OCI-LY7 (cell line): Measurements from ENCODE around the gene SLC25A26. TPM values are rescaled to one million over a fixed set of nuclear protein-coding genes. Genes with fewer than 3 reads are reported as not detected.
"Not testable (repeated sequence)": the region's sequence is repeated elsewhere in the genome, so short reads cannot be mapped to it uniquely, and the experiment has no call there.

Experiments used
- BruUV-seq: library from RNA; stranded (reverse); fragments of 400-500 nt; replicated peaks from 2 replicates; lab custom pipeline; 2021; lab: Mats Ljungman, UMichigan
- CTCF ChIA-PET: fragments of 300-600 bp; sonication (Branson Sonifier 250); formaldehyde crosslinking; loops from one replicate; lab custom pipeline; 2022; ENCODE audit warnings: antibody characterized with exemption; ENCODE audit not compliant: unreplicated experiment; lab: Charles Lee
- POLR2A ChIA-PET: fragments of 300-600 bp; sonication (Branson Sonifier 250); formaldehyde crosslinking; loops from one replicate; lab custom pipeline; 2022; ENCODE audit warnings: antibody characterized with exemption; lab: Charles Lee
- DNase-seq: peaks from one replicate; pipeline ENCODE4 v3.0.0-alpha.2; 2015; ENCODE audit warnings: low spot score
- H2AFZ ChIP-seq: fragments of 200-600 bp; sonication (generic), shearing (Covaris generic); 2 replicates; pipeline ENCODE4 v1.6.1; 2014; ENCODE audit warnings: mild to moderate bottlenecking, antibody characterized with exemption, low read length, moderate library complexity
- H3K27ac ChIP-seq: fragments of 200-600 bp; sonication (generic); 2 replicates; pipeline ENCODE4 v1.5.1; 2014; ENCODE audit warnings: mixed run types, low read depth, mild to moderate bottlenecking, moderate library complexity, low read length, inconsistent platforms; ENCODE audit not compliant: poor library complexity, severe bottlenecking
- H3K36me3 ChIP-seq: fragments of 200-600 bp; sonication (generic); 2 replicates; pipeline ENCODE4 v1.6.1; 2014; ENCODE audit warnings: mild to moderate bottlenecking, antibody characterized with exemption, low read length, moderate library complexity, mixed read lengths; ENCODE audit not compliant: insufficient read depth
- H3K4me1 ChIP-seq: fragments of 200-600 bp; sonication (generic); 2 replicates; pipeline ENCODE4 v1.5.1; 2014; ENCODE audit warnings: mild to moderate bottlenecking, low read length; ENCODE audit not compliant: insufficient read depth, poor library complexity, severe bottlenecking
- H3K4me2 ChIP-seq: fragments of 200-600 bp; sonication (generic); 2 replicates; pipeline ENCODE4 v1.6.1; 2014; ENCODE audit warnings: mild to moderate bottlenecking, low read length
- H3K4me3 ChIP-seq: fragments of 200-600 bp; sonication (generic); 2 replicates; pipeline ENCODE4 v1.5.1; 2014; ENCODE audit warnings: mild to moderate bottlenecking, low read depth, low read length; ENCODE audit not compliant: poor library complexity, severe bottlenecking
- H3K79me2 ChIP-seq: fragments of 200-600 bp; sonication (generic); 2 replicates; pipeline ENCODE4 v1.6.1; 2016; ENCODE audit warnings: low read depth, mild to moderate bottlenecking, low read length, moderate library complexity, mixed read lengths; ENCODE audit not compliant: insufficient read depth
- H3K9me2 ChIP-seq: fragments of 200-600 bp; sonication (generic); 2 replicates; pipeline ENCODE4 v1.6.1; 2016; ENCODE audit warnings: mild to moderate bottlenecking, low read length, mixed read lengths; ENCODE audit not compliant: insufficient read depth
- H3K9me3 ChIP-seq: fragments of 200-600 bp; sonication (generic); 2 replicates; pipeline ENCODE4 v1.6.1; 2014; ENCODE audit warnings: mild to moderate bottlenecking, mixed run types, low read length, mixed read lengths
- H4K20me1 ChIP-seq: fragments of 200-600 bp; sonication (generic); 2 replicates; pipeline ENCODE4 v1.6.1; 2014; ENCODE audit warnings: mild to moderate bottlenecking, antibody characterized with exemption, low read length, moderate library complexity, mixed read lengths; ENCODE audit not compliant: insufficient read depth
- CTCF ChIP-seq: fragments of 200-600 bp; sonication (generic); conservative IDR thresholded peaks from 2 replicates; pipeline ENCODE4 v1.5.1; 2014; ENCODE audit warnings: mild to moderate bottlenecking, antibody characterized with exemption, low read length, moderate library complexity, mixed read lengths
- EZH2phosphoT487 ChIP-seq: fragments of 200-600 bp; sonication (generic); IDR thresholded peaks from 2 replicates; pipeline ENCODE4 v1.6.1; 2018; ENCODE audit warnings: low read depth, borderline replicate concordance, mild to moderate bottlenecking, mixed run types, antibody characterized with exemption, low read length, moderate library complexity, mixed read lengths
- intact Hi-C: fragments of 100-400 bp; cut with micrococcal nuclease; formaldehyde crosslinking; loops from one replicate; pipeline ENCODE4 v1.10.0; 2022; ENCODE audit not compliant: unreplicated experiment
- total RNA-seq, 2 experiments: library from RNA; depleted of rRNA in 1 of 2; stranded (reverse); fragments of >200 nt in 1 of 2; shearing (Covaris generic) in 1 of 2; gene quantifications; 2 replicates each; pipeline ENCODE4 v1.2.3, GENCODE V29; 2014 to 2022

Gene SLC25A26
- total RNA-seq, 2 experiments from 2014 or later, result 9.8 to 14.2 TPM

GRCh38 chr3:66304293-66304692 is 83.5 kb downstream of the SLC25A26 start:
- no peak overlapping the region for H2AFZ ChIP-seq
- H3K27ac ChIP-seq, result no peak overlapping the region
- TF ChIP-seq CTCF (no peak), EZH2phosphoT487 (no peak)
- no TSS peak for BruUV-seq
- H3K79me2 ChIP-seq, result no peaks in the 10 kb centered on the region
- intact Hi-C loops, result no loop called here
- H3K4me3 ChIP-seq, result no peak overlapping the region
- H3K9me2 ChIP-seq, result no peaks in the 10 kb centered on the region
- H3K4me2 ChIP-seq, result no peak overlapping the region
- peaks cover 13% of the 10 kb centered on the region for H3K4me1 ChIP-seq
- H4K20me1 ChIP-seq, result no peaks in the 10 kb centered on the region
- H3K9me3 ChIP-seq, result no peaks in the 10 kb centered on the region
- no peak for DNase-seq
- ChIA-PET CTCF (no interaction called here), POLR2A (no interaction called here)
- no peaks in the 10 kb centered on the region for H3K36me3 ChIP-seq

GRCh38 chr3:66306086-66306485 is 85.3 kb downstream of the SLC25A26 start:
- CTCF ChIA-PET, POLR2A ChIA-PET, intact Hi-C loops, H4K20me1 ChIP-seq, H2AFZ ChIP-seq, H3K4me3 ChIP-seq, H3K4me2 ChIP-seq, BruUV-seq, H3K9me2 ChIP-seq, DNase-seq, H3K9me3 ChIP-seq, H3K27ac ChIP-seq, H3K79me2 ChIP-seq, H3K36me3 ChIP-seq: not testable (repeated sequence)
- H3K4me1 ChIP-seq, result peaks cover 13% of the 10 kb centered on the region

- H3K4me2 ChIP-seq, H2AFZ ChIP-seq, BruUV-seq, H3K9me3 ChIP-seq, H3K27ac ChIP-seq, H3K36me3 ChIP-seq, H3K4me3 ChIP-seq, CTCF ChIA-PET, H3K79me2 ChIP-seq, POLR2A ChIA-PET, intact Hi-C loops, H3K9me2 ChIP-seq, DNase-seq, H4K20me1 ChIP-seq, H3K4me1 ChIP-seq: not testable (repeated sequence)
Measured at GRCh38 chr3:66306991-66307390, 86.2 kb downstream of the SLC25A26 start.

- CTCF ChIA-PET, result no interaction called here
- H3K9me2 ChIP-seq, result no peaks in the 10 kb centered on the region
- POLR2A ChIA-PET, result no interaction called here
- intact Hi-C loops, result no loop called here
- H3K4me1 ChIP-seq, result no peaks in the 10 kb centered on the region
- no TSS peak for BruUV-seq
- H3K4me3 ChIP-seq, result no peak overlapping the region
- no peaks in the 10 kb centered on the region for H3K36me3 ChIP-seq
- no peaks in the 10 kb centered on the region for H3K9me3 ChIP-seq
- no peak overlapping the region for H3K4me2 ChIP-seq
- no peak overlapping the region for H3K27ac ChIP-seq
- no peak overlapping the region for H2AFZ ChIP-seq
- no peaks in the 10 kb centered on the region for H4K20me1 ChIP-seq
- H3K79me2 ChIP-seq, result no peaks in the 10 kb centered on the region
- TF ChIP-seq CTCF, result no peak
- no peak for TF ChIP-seq EZH2phosphoT487
- no peak for DNase-seq
Measured at GRCh38 chr3:66312039-66312438, 91.2 kb downstream of the SLC25A26 start.
